GM18505 (cell line): ENCODE results near the gene BBS7.

Experiments
- ATAC-seq: cut with Tn5 transposase; IDR thresholded peaks from one replicate; pipeline ENCODE4 v1.9.1; 2021; ENCODE audit not compliant: unreplicated experiment
- POLR2A ChIP-seq: IDR thresholded peaks from 4 replicates; pipeline ENCODE4 v1.6.1; 2011; ENCODE audit warnings: borderline replicate concordance; ENCODE audit not compliant: insufficient read depth, insufficient read length; ENCODE audit errors: extremely low read depth

The BBS7 gene

DNA sequence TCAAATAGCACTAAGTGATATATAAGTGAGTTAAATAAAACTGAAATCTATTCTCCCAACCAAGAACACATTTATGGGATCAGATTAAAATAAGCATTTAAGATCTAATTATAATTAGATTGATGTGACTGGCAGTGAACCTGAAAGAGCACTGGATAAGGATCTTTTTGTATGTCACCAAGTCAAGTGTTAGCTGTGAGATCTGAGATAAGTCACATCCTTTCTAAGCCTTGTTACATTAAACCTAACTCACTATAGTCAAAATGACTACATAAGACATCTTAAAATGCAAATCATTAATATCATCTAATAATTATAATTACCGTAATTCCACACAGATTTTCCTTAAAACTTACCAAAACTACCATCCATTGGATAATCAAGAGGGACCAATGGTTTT, 48.2 kb downstream of the BBS7 start:
- TF ChIP-seq POLR2A: no peak
- ATAC-seq: no peak

DNA sequence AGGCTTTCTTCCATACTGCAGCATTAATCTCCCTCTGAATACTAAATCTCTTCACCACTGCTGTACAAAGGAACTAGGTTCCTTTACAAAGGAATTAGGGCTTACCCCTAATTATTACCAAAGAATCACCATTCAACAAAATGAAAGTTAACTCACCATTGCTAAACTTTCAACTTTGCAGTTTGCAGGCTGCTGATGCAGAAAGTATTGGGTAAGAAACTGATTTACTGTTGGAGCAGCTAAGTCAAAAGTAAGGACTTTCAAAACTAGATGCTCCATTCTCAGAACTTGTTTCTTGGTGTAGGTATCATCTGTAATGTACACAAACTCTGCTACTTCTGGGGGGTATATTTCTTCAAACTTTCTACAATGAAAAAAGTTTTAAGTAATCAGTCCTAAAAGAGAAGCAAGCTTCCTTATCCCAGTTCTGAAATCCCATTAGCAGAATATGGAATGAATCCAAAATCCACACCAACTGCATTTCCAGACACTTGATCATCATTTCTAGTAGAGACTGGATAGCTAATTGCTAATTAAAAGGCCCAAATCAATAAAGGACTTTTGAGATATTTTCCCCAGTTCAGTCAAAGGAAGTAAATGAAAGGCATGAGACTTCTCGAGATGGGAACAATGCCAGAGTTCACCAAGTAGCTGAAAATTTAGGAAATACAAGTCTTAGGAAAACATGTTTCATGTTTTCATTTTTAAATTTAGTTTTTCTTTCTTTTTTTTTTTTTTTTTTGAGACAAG, 50.9 kb downstream of the BBS7 start:
- no peak for TF ChIP-seq POLR2A
- no peak for ATAC-seq

DNA sequence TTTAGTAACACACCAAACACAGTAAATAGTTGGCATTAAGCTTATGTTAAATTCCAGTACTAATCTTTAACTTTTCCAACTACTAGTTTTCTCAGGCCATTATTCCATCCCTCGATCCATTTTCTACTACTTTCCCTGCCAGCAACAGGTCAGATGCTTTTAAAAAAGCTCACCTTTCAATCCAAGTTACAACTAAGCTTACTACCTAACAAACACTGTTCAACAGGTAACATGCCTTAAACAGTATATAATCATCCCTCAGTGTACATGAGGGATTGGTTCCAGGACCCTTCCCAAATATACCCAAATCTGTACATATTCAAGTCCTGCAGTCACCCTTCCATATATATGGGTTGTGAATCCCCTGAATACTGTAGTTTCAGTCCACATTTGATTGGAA, 52.1 kb downstream of the BBS7 start:
- ATAC-seq: no peak

GRCh38 chr4:121817701-121818100, 52.6 kb downstream of the BBS7 start:
- no peak for ATAC-seq
- TF ChIP-seq POLR2A: no peak

More for the DNA sequence above, 52.1 kb downstream of the BBS7 start:
- no peak for TF ChIP-seq POLR2A

GRCh38 chr4:121817006-121817405, 53.3 kb downstream of the BBS7 start:
- no peak for TF ChIP-seq POLR2A
- ATAC-seq: no peak

DNA sequence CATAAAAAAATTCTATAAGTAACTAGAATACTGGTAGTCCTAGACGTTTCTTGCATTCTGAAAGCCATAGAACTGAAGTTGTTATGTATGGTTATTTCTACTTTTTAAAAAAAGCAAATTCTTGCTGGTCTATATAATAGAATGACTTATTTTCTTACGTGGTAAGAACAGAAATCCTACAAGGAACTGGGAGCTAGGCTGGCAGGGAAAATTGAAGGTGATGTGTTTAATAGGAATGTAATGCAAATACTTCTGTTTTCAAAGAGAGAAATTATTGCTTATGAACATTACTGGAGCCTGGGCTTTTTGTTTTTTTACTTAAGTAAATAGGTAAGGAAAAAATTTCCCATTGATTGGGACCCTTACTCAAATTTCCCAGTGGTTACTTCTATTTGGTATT, 55.5 kb downstream of the BBS7 start:
- no peak for TF ChIP-seq POLR2A
- ATAC-seq: no peak

GRCh38 chr4:121811122-121811521, 59.2 kb downstream of the BBS7 start:
- no peak for TF ChIP-seq POLR2A
- ATAC-seq: no peak

- no peak for ATAC-seq
- TF ChIP-seq POLR2A: no peak
These were observed 63.9 kb downstream of the BBS7 start for GRCh38 chr4:121806411-121806810.

DNA sequence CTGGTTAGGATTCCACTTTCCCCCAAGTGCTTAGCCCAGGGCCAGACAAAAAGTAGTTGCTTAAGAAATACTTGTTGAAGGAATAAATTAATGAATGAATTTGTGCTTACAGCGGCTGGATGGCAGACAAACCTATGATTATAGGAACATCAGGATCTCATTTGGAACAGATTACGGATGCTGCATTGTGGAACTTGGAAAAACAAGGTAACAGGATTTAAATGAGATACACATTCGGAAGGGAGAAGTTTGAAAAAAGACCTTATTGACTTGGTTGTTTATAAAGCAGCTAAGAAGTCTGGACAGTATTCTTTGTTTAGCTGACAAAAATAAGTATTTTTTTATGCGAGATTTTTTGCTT, 68.6 kb downstream of the BBS7 start:
- no peak for TF ChIP-seq POLR2A
- no peak for ATAC-seq

DNA sequence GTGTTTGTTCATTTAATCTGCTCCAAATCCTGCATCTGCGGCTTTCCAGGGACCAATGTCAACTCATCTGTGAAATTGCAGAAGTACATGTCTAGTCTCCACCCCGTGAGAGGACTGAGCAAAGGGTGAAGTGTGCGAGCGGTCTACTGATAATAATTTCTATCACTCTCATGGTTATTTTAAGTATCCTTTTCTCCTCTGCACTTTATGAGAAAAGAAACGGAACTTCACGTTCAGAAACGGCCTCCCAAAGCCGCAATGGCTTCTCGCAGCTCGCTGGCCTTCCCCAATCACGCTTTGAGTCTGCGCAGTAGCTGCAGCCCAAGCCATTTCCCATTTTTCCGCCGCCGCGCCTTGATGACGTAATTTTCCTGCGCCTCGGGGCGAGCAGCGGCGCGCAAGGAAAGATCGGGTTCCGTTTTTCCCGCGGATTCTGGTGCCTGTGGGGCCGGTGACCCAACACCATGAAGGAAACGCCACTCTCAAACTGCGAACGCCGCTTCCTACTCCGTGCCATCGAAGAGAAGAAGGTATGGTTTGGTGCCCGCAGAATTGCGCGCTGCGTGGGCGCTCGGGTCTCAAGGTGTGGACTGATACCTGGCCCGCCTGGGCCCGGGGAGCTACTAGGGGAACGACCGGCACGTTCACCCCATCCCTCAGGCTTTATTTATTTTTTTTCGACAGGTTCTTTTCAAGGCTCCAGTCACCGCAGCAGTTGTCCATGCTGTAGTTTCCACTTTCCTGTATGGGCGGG, 69.1 kb downstream of the BBS7 start, which contains the start of gene EXOSC9:
TSS of gene EXOSC9 (plus strand) at position 363 of the 754 bp plus-strand sequence. CDS start at position 465, 102 bp downstream.
- TF ChIP-seq POLR2A: peak; percentile 79
- ATAC-seq: peak; percentile 79

DNA sequence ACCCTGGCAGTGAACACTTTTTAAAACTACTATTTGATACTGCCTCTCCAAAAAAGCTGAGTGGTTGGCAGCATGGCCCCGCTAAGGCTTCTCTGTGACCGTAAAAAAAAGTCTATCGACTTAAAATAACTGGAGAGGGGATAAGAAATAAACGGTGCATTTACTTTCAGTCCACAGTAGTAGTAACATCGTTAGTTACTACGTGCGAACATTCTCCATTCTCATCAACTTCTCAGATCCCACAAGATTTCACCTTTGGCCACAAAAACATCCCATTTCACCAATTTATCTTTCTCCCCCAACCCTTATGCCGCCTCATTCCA, 69.7 kb downstream of the BBS7 start:
- ATAC-seq: peak; percentile 25
- no peak for TF ChIP-seq POLR2A

GRCh38 chr4:121799867-121800501, 70.3 kb downstream of the BBS7 start:
- no peak for TF ChIP-seq POLR2A
- ATAC-seq: no peak

- no peak for TF ChIP-seq POLR2A
- ATAC-seq: no peak
These were observed 71.0 kb downstream of the BBS7 start for GRCh38 chr4:121799208-121799823.
